Measurements from ENCODE around the gene INSM2.

DNA sequence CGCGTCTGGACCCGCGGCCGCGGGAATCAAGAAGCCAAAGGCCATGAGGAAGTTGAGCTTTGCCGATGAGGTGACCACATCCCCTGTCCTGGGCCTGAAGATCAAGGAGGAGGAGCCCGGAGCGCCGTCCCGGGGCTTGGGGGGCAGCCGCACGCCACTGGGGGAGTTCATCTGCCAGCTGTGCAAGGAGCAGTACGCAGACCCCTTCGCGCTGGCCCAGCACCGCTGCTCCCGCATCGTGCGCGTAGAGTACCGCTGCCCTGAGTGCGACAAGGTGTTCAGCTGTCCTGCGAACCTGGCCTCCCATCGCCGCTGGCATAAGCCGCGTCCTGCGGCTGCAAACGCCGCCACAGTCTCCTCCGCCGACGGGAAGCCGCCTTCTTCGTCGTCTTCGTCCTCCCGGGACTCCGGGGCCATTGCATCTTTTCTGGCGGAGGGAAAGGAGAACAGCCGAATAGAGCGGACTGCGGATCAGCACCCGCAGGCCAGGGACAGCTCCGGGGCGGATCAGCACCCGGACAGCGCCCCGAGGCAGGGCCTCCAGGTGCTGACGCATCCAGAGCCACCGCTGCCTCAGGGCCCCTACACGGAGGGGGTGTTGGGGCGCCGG is 1.0 kb downstream of the INSM2 start:
- TF ChIP-seq, protein P1, sequence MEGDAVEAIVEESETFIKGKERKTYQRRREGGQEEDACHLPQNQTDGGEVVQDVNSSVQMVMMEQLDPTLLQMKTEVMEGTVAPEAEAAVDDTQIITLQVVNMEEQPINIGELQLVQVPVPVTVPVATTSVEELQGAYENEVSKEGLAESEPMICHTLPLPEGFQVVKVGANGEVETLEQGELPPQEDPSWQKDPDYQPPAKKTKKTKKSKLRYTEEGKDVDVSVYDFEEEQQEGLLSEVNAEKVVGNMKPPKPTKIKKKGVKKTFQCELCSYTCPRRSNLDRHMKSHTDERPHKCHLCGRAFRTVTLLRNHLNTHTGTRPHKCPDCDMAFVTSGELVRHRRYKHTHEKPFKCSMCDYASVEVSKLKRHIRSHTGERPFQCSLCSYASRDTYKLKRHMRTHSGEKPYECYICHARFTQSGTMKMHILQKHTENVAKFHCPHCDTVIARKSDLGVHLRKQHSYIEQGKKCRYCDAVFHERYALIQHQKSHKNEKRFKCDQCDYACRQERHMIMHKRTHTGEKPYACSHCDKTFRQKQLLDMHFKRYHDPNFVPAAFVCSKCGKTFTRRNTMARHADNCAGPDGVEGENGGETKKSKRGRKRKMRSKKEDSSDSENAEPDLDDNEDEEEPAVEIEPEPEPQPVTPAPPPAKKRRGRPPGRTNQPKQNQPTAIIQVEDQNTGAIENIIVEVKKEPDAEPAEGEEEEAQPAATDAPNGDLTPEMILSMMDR (conservative IDR thresholded peaks at IDR 0.05; ENCODE audit: low read depth, low read length): no peak
- no peak for TF ChIP-seq EZH2 (IDR thresholded peaks at IDR 0.05; ENCODE audit: borderline replicate concordance, low read depth, low read length, poor library complexity, severe bottlenecking)
